HG02678 (cell line): ENCODE data around the gene TUBA1A.
"Not testable (repeated sequence)": the region's sequence is repeated elsewhere in the genome, so short reads cannot be mapped to it uniquely, and the experiment has no call there.

Source experiments
- ATAC-seq: cut with Tn5 transposase; IDR thresholded peaks from one replicate; pipeline ENCODE4 v1.9.1; 2021; ENCODE audit warnings: mild to moderate bottlenecking, moderate library complexity; ENCODE audit not compliant: unreplicated experiment

The TUBA1A gene

GRCh38 chr12:49201595-49202295 lies 12.9 kb upstream of the TUBA1A start:
- no peak for ATAC-seq

GRCh38 chr12:49200919-49201594 lies 12.2 kb upstream of the TUBA1A start:
- no peak for ATAC-seq

GRCh38 chr12:49198431-49199155 lies 9.7 kb upstream of the TUBA1A start:
- no peak for ATAC-seq

DNA sequence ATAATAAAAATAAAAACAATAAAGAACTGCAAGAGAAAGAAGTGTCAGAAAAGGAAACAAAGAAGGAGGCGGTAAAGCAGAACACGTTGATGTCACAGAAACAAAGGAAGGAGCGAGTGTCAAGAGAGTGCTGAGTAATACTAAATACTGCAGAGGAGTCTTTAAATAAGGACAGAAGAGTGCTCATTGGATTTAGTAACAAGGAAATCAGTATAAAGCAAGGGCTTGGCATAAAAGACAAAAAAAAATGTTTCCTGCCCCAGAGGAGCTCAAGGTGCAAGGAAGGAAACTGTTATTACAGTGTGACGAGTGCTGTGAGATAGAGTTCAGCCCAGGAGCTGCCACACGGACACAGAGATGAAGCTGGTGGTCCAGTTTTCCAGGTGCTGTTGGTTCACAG lies 8.4 kb upstream of the TUBA1A start:
- ATAC-seq = no peak

- ATAC-seq = no peak
Observed at GRCh38 chr12:49195736-49196135, 6.9 kb upstream of the TUBA1A start.

- ATAC-seq = not testable (repeated sequence)
Observed at GRCh38 chr12:49193746-49194145, 4.9 kb upstream of the TUBA1A start.

GRCh38 chr12:49191498-49191897 lies 2.6 kb upstream of the TUBA1A start:
- not testable (repeated sequence) for ATAC-seq

DNA sequence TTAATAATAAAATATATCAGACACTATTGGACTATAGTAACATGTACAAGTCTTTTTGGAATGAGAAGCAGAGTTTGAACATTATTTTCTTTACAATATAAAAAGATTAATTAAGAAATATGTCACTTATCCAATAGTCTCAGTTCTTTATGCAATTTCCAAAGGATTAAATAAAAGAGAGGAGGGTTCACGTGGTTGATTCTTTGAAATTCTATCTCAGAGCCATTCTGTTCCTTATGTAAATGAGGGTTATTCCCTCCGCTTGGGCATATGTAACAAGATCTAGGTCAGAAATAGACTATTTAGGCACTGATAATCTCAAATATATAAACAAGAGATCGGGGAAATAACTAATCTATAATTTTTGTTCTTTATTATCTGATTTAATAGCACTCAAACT lies 2.1 kb upstream of the TUBA1A start:
- no peak for ATAC-seq

- no peak for ATAC-seq
Observed at GRCh38 chr12:49189731-49190716, 1.1 kb upstream of the TUBA1A start.

DNA sequence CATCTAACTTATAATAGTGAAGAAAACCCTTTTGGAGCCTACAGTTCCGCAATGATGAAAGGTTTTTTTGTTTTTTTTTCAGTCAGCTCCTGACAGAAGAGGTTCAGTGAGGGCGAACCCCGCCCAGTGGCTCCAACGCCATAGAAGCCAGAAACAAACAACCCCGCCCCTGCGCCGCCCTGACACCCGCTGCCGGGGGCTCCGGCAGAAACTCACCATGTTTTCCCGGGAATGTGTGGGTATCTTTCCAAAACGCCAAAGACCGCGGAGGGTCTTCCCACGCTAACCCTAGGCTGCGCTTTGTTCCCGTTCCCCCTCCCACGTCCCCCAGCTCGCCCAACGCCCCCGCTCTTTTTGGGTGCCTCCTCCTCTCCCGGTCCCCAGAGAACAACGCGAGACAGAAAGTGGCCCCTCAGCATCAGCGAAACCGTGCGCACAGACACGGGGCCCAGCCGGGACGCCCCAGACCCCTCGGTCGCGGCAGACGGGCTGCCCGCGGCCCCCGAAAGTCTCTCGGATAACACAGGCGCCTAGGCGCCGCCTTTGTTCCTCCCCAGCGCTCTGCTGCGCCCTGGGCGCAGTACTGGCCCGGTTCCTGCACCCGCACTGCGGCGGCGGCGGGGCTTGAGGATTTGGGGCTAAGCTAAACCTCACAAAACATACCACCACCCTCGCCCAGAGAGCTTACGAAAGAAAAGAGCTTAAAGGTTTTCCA lies 522 bp downstream of the TUBA1A start:
- peak; percentile 40 for ATAC-seq

- no peak for ATAC-seq
Observed at GRCh38 chr12:49187184-49187583, 1.7 kb downstream of the TUBA1A start.

DNA sequence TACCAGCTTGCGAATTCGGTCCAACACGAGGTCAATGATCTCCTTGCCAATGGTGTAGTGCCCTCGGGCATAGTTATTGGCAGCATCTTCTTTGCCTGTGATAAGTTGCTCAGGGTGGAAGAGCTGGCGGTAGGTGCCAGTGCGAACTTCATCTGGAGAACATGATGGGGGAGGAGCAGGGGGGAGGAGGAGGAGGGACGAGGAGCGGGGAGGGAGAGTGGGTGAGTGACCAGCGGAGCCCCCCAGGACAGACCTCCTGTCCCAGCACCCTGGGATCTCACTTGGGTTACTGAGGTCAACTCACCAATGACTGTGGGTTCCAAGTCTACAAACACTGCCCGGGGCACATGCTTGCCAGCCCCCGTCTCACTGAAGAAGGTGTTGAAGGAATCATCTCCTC lies 2.6 kb downstream of the TUBA1A start:
- not testable (repeated sequence) for ATAC-seq

DNA sequence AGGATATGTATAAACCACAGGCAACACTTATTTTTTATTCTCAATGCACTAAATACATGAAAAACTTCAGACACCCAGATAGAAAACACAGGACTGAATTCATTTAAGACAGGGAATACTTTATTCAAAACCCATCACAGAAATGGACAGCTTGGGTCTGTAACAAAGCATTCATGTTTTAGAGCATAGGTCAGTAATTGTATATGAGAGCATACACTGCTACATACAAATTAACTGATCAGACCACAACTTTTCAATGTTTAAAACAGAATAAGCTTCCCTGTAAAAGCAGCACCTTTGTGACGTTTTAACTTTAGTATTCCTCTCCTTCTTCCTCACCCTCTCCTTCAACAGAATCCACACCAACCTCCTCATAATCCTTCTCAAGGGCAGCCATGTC lies 4.2 kb downstream of the TUBA1A start:
- not testable (repeated sequence) for ATAC-seq

GRCh38 chr12:49183214-49183950 lies 5.5 kb downstream of the TUBA1A start:
- ATAC-seq = not testable (repeated sequence)

DNA sequence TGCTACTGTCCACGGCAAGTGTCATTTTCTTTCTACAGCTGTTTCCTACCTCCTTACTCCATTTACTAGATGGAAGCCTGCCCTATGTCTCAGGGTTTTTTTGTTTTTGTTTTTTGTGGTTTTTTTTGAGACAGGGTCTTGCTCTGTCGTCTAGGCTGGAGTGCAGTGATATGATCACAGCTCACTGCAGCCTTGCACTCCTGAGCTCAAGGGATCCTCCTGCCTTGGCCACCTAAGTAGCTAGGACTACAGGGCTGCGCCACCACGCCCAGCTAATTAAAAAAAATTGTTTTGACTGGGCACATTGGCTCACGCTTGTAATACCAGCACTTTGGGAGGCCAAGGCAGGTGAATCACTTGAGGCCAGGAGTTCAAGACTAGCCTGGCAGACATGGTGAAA lies 14.7 kb downstream of the TUBA1A start:
- ATAC-seq = no peak

DNA sequence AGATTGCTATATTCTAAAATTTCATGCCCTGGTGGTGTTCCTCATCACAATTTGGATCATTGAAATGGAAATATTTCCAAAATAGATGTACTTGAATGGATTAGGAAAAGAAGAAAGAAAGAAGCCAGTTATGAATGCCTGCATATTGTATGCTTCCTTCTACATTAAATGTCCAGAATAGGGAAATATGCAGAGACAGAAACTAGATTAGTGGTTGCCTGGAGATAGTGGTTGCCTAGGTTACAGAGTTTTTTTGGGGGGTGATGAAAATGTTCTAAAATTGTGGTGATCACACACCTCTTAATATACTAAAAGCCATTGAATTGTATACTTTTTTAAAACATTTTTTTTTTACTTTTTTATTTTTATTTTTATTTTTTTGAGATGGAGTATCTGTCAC lies 18.0 kb downstream of the TUBA1A start:
- no peak for ATAC-seq

- no peak for ATAC-seq
Observed at GRCh38 chr12:49165114-49165513, 23.8 kb downstream of the TUBA1A start.

GRCh38 chr12:49161901-49162300 lies 27.0 kb downstream of the TUBA1A start:
- ATAC-seq = not testable (repeated sequence)

DNA sequence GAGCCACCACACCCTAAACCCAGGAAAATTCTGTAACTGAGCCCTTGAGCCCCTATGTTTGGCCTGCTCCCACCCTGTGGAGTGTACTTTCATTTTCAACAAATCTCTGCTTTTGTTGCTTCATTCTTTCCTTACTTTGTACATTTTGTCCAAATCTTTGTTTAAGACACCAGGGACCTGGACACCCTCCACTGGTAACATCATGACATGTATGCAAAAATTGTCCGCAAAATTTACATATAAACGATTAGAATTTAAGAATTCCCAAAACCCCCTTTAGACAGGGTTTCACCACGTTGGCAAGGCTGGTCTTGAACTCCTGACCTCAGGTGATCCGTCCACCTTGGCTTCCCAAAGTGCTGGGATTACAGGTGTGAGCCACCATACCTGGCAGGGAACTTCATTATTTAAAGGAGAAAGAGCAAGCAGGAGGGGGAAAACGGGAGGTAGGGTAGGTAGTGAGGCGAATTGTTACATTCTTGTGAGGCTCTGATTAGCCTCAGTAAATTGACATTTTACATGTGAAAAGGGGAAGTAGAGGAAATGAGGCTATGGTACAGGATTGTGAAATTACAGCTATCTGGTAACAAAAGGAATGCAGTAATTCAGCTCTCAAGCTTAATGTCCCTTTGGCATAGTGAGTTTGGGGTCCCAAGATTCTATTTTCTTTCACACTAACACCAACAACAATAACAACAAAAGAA lies 27.6 kb downstream of the TUBA1A start:
- no peak for ATAC-seq
